Ascending aorta (tissue), 2 donors: ENCODE data around the gene LONP2. TPM values are rescaled to one million over a fixed set of nuclear protein-coding genes. Genes with fewer than 3 reads are reported as not detected.
"Not testable (repeated sequence)": the region's sequence is repeated elsewhere in the genome, so short reads cannot be mapped to it uniquely, and the experiment has no call there.

Experiments used
- DNase-seq, 2 donors: peaks; one replicate each; pipeline ENCODE4 v3.0.0-alpha.2; 2019; ENCODE audit warnings: low spot score in 2 of 2
- H3K27ac ChIP-seq, 2 donors: fragments of 200-600 bp; sonication (generic); one replicate each; pipeline ENCODE4 v1.5.1; 2016 to 2017; ENCODE audit warnings: mild to moderate bottlenecking in 1 of 2
- H3K27me3 ChIP-seq: fragments of 200-600 bp; sonication (generic); one replicate; pipeline ENCODE4 v1.5.1; 2017
- H3K36me3 ChIP-seq, 2 donors: fragments of 200-600 bp; sonication (generic); one replicate each; pipeline ENCODE4 v1.5.1; 2016
- H3K4me1 ChIP-seq, 2 donors: fragments of 200-600 bp; sonication (generic); one replicate each; pipeline ENCODE4 v1.5.1; 2016 to 2017; ENCODE audit warnings: mild to moderate bottlenecking in 1 of 2
- H3K4me3 ChIP-seq, 2 donors: fragments of 200-600 bp; sonication (generic); one replicate each; pipeline ENCODE4 v1.5.1; 2016 to 2017; ENCODE audit warnings: mild to moderate bottlenecking in 1 of 2
- H3K9me3 ChIP-seq, 2 donors: fragments of 200-600 bp; sonication (generic); one replicate each; pipeline ENCODE4 v1.5.1; 2016
- CTCF ChIP-seq, 3 experiments: fragments of 200-600 bp in 2 of 3; fragments of 450-650 bp in 1 of 3; sonication (generic) in 2 of 3; IDR thresholded peaks; one replicate each; pipeline ENCODE4 v1.5.1; 2016 to 2019; ENCODE audit warnings: antibody characterized with exemption in 3 of 3, mild to moderate bottlenecking in 1 of 3, moderate library complexity in 1 of 3
- intact Hi-C: fragments of 100-400 bp; cut with DNase I; formaldehyde crosslinking; loops from one replicate; pipeline ENCODE4 v1.15.1; 2023
- total RNA-seq: library from RNA; depleted of rRNA; stranded (reverse); fragments of >200 nt; gene quantifications from one replicate; pipeline ENCODE4 v1.1.0, GENCODE V29; 2016

Gene LONP2
- total RNA-seq, 1 donor from 2014 or later = 70.0 TPM

GRCh38 chr16:48371393-48371780 is 127.3 kb downstream of the LONP2 start:
- H3K4me1 ChIP-seq = peaks cover 11 to 25% of the 10 kb centered on the region in 2 donors
- no peaks in the 10 kb centered on the region for H3K9me3 ChIP-seq
- H3K27me3 ChIP-seq = no peaks in the 10 kb centered on the region
- no peak overlapping the region for H3K4me3 ChIP-seq
- intact Hi-C loops = loop anchor here (5.0 kb wide), 1 partner anchor 166 kb away; no protein-coding TSS in a partner anchor
- TF ChIP-seq CTCF (IDR thresholded peaks at IDR 0.05) = no peak
- H3K36me3 ChIP-seq = no peaks in the 10 kb centered on the region
- no peak for DNase-seq
- H3K27ac ChIP-seq = no peak overlapping the region

DNA sequence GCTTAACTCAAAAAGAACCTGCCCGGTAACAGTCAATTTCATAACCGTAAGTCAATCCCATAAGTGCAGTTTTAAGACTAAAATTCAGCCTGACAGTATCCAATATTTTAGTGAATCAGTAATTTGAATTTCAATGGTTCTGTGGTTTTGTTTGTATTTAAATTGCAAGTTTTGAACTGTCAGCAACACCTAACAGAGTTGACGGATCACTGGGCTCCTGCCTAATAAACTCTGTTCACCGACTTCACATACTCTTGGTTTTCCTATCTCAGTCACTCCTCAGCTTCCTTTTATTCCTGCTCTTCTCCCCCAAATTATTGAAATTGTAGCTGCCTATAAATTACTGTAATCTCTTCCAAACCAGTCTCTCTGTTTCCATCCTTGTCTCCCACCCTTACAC is 128.6 kb downstream of the LONP2 start:
- intact Hi-C loops = loop anchor here (5.0 kb wide), 1 partner anchor 165 kb away; no protein-coding TSS in a partner anchor
- Histone ChIP-seq H3K36me3 (no peaks in the 10 kb centered on the region), H3K4me1 (peaks cover 6 to 31% of the 10 kb centered on the region in 2 donors), H3K9me3 (no peaks in the 10 kb centered on the region), H3K4me3 (no peak overlapping the region), H3K27ac (no peak overlapping the region), H3K27me3 (no peaks in the 10 kb centered on the region)
- DNase-seq = no peak
- TF ChIP-seq CTCF (IDR thresholded peaks at IDR 0.05) = no peak

- intact Hi-C loops = loop anchor here (5.0 kb wide), 1 partner anchor 164 kb away; no protein-coding TSS in a partner anchor
- Histone ChIP-seq H3K4me1 (peaks cover 6 to 35% of the 10 kb centered on the region in 2 donors), H3K27ac (peak overlapping the region in 1 of 2 donors; percentile 29), H3K27me3 (no peaks in the 10 kb centered on the region), H3K9me3 (no peaks in the 10 kb centered on the region), H3K4me3 (no peak overlapping the region), H3K36me3 (no peaks in the 10 kb centered on the region)
- no peak for TF ChIP-seq CTCF (IDR thresholded peaks at IDR 0.05)
- DNase-seq = no peak
Measured at GRCh38 chr16:48373258-48374029, 129.3 kb downstream of the LONP2 start.

DNA sequence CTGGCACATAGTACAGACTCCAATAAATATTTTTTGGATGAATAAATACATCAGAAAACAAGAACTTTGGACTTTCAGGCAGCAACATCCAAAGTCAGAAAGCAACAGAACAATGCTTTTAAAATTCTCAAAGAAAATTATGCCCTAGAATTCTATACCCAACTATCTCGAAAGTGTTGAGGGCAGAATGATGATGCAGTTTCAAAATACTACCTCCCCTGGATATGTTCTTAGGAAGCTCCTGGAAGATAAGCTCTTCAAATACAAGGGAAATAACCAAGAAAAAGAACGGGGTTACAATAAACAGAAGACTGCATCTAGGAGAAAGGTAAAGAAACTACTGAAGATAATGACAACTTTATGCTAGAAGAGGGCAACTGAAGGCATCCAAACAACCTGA is 130.2 kb downstream of the LONP2 start:
- intact Hi-C loops = loop anchor here (5.0 kb wide), 1 partner anchor 163 kb away; no protein-coding TSS in a partner anchor
- no peak overlapping the region for H3K4me3 ChIP-seq
- no peak overlapping the region for H3K27ac ChIP-seq
- H3K9me3 ChIP-seq = no peaks in the 10 kb centered on the region
- no peaks in the 10 kb centered on the region for H3K36me3 ChIP-seq
- H3K27me3 ChIP-seq = no peaks in the 10 kb centered on the region
- no peak for TF ChIP-seq CTCF (IDR thresholded peaks at IDR 0.05)
- peaks cover 10 to 42% of the 10 kb centered on the region in 2 donors for H3K4me1 ChIP-seq
- no peak for DNase-seq

GRCh38 chr16:48377301-48377700 is 133.2 kb downstream of the LONP2 start:
- not testable (repeated sequence) for H3K27ac ChIP-seq
- H3K4me1 ChIP-seq = peaks cover 13 to 51% of the 10 kb centered on the region in 2 donors

GRCh38 chr16:48378276-48378675 is 134.2 kb downstream of the LONP2 start:
- intact Hi-C loops = no loop called here
- Histone ChIP-seq H3K27me3 (no peaks in the 10 kb centered on the region), H3K36me3 (no peaks in the 10 kb centered on the region), H3K4me3 (no peak overlapping the region), H3K27ac (no peak overlapping the region), H3K9me3 (no peaks in the 10 kb centered on the region), H3K4me1 (peaks cover 13 to 51% of the 10 kb centered on the region in 2 donors)
- TF ChIP-seq CTCF (IDR thresholded peaks at IDR 0.05) = no peak
- no peak for DNase-seq

More at GRCh38 chr16:48377301-48377700, 133.2 kb downstream of the LONP2 start:
- H3K9me3 ChIP-seq, H3K27me3 ChIP-seq, DNase-seq, H3K36me3 ChIP-seq, intact Hi-C loops, H3K4me3 ChIP-seq: not testable (repeated sequence)
